Type B pancreatic cell (in vitro differentiated cells): ENCODE measurements around the gene ATP2A3. TPM values are rescaled to one million over a fixed set of nuclear protein-coding genes. Genes with fewer than 3 reads are reported as not detected.

Experiments
- DNase-seq: peaks from one replicate; pipeline ENCODE4 v3.0.0; 2021; ENCODE audit warnings: mixed read lengths; ENCODE audit not compliant: unreplicated experiment; ENCODE audit errors: extremely low spot score
- H3K27ac Mint-ChIP-seq: 2 replicates; pipeline ENCODE4 v1.8.0; 2021; ENCODE audit warnings: mild to moderate bottlenecking, mixed read lengths
- H3K27me3 Mint-ChIP-seq: 2 replicates; pipeline ENCODE4 v1.8.0; 2021; ENCODE audit warnings: mixed read lengths
- H3K36me3 Mint-ChIP-seq: 2 replicates; pipeline ENCODE4 v1.8.0; 2021; ENCODE audit warnings: mixed read lengths
- H3K4me1 Mint-ChIP-seq: one replicate; pipeline ENCODE4 v1.8.0; 2021; ENCODE audit warnings: mixed read lengths; ENCODE audit not compliant: unreplicated experiment
- H3K4me3 Mint-ChIP-seq: 2 replicates; pipeline ENCODE4 v1.8.0; 2021; ENCODE audit warnings: mild to moderate bottlenecking, mixed read lengths
- H3K9me3 Mint-ChIP-seq: 2 replicates; pipeline ENCODE4 v1.8.0; 2021; ENCODE audit warnings: mixed read lengths
- total RNA-seq: library from RNA; stranded (reverse); gene quantifications from 2 replicates; pipeline ENCODE4 v1.2.1, GENCODE V29; 2021; ENCODE audit warnings: low replicate concordance
- TF ChIP-seq, protein P1 (sequence below): fragments of 200-600 bp; sonication (generic); conservative IDR thresholded peaks from 2 replicates; pipeline ENCODE4 v1.5.0; 2021; ENCODE audit warnings: antibody characterized with exemption, mild to moderate bottlenecking

Gene ATP2A3
- total RNA-seq, 1 donor from 2014 or later = 33.2 TPM

DNA sequence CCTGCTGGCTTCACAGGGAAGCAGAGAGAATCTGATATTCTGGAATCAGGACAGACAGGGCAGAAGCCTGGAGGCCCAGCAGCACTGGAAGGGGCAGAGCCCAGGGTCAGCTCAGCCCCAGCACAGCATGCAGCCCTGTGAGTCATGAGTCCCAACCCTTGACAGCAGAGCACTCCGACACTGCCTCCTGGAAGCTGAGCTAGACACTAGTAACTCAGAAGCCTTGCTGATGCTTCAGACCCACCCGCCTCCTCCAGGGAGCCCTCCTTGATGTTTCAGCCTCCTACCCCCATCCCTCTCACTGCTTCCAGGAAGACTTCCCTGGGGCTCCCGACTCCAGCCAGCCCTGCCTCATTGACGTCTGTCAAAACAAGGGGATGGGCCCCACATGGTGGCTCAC is 78.3 kb downstream of the ATP2A3 start:
- no peak overlapping the region for H3K4me3 Mint-ChIP-seq
- TF ChIP-seq, protein P1, sequence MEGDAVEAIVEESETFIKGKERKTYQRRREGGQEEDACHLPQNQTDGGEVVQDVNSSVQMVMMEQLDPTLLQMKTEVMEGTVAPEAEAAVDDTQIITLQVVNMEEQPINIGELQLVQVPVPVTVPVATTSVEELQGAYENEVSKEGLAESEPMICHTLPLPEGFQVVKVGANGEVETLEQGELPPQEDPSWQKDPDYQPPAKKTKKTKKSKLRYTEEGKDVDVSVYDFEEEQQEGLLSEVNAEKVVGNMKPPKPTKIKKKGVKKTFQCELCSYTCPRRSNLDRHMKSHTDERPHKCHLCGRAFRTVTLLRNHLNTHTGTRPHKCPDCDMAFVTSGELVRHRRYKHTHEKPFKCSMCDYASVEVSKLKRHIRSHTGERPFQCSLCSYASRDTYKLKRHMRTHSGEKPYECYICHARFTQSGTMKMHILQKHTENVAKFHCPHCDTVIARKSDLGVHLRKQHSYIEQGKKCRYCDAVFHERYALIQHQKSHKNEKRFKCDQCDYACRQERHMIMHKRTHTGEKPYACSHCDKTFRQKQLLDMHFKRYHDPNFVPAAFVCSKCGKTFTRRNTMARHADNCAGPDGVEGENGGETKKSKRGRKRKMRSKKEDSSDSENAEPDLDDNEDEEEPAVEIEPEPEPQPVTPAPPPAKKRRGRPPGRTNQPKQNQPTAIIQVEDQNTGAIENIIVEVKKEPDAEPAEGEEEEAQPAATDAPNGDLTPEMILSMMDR = no peak
- H3K9me3 Mint-ChIP-seq = no peaks in the 10 kb centered on the region
- peaks cover 19% of the 10 kb centered on the region for H3K4me1 Mint-ChIP-seq
- peaks cover 7% of the 10 kb centered on the region for H3K27me3 Mint-ChIP-seq
- no peaks in the 10 kb centered on the region for H3K36me3 Mint-ChIP-seq
- H3K27ac Mint-ChIP-seq = no peak overlapping the region
- no peak for DNase-seq

DNA sequence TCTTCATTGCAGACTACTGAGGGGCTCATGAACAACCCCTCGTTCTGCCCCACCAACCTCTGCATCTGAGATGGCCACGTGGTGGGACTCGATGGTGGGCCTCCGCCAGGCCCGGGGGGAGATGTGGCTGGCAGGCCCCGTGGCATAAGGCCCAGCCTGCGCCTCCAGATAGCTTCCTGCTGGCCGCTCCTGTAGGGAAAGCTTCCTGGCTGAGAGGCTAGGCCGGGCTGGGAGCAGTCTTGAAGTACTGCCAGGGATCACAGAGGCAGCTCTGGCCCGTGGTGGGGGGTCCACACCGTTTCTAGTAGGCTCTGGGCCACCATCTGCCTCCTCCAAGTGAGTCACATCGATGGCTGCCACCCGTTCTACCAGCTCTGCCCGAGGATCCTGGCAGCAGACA is 79.0 kb downstream of the ATP2A3 start:
- no peak for DNase-seq
- TF ChIP-seq, protein P1 = no peak
- Mint-ChIP-seq H3K4me1 (peaks cover 14% of the 10 kb centered on the region), H3K9me3 (no peaks in the 10 kb centered on the region), H3K27ac (no peak overlapping the region), H3K4me3 (no peak overlapping the region), H3K27me3 (peaks cover 1% of the 10 kb centered on the region), H3K36me3 (no peaks in the 10 kb centered on the region)

DNA sequence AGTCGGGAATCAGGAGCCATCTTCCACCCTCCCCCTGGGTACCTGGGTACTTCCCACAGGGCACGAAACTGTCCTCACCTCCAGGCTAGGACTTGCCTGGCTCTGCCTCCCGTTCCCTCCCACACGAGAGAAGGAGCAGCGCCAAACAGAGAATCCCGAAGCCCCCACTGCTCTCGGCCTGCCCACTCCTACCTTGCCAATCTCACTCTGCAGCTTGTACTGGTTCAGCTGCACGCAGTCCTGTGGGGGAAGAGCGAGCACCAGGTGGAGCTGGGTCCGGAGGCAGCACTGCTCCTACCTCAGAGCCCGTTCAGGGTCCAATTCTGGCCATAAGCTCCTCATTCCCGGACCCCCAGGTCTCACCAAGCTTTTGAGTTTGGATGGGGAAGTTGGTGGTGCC is 80.0 kb downstream of the ATP2A3 start:
- TF ChIP-seq, protein P1 = no peak
- Mint-ChIP-seq H3K4me1 (peaks cover 20% of the 10 kb centered on the region), H3K9me3 (no peaks in the 10 kb centered on the region), H3K27me3 (no peaks in the 10 kb centered on the region), H3K27ac (no peak overlapping the region), H3K36me3 (no peaks in the 10 kb centered on the region), H3K4me3 (no peak overlapping the region)
- no peak for DNase-seq

DNA sequence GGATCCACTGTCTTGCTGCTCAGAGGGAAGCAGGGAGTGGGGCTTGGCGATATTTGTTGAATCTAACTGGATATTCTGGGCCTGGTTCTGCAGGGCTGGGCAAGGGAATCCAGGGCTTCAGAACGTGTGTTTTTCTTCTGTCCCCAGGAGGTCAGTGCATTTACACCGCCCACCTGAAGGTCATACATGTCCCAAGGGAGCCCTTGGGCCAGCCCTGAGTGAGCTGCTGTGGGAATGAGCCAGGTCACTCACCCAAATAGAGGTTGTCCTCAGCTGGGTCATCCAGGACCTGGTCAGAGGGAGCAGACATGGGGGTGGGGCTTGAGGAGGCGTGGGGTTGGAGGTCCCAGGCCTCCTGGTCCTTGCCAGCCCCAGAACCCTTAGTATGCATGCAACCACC is 82.0 kb downstream of the ATP2A3 start:
- Mint-ChIP-seq H3K4me1 (peaks cover 18% of the 10 kb centered on the region), H3K36me3 (no peaks in the 10 kb centered on the region), H3K27me3 (no peaks in the 10 kb centered on the region), H3K9me3 (no peaks in the 10 kb centered on the region), H3K27ac (no peak overlapping the region), H3K4me3 (no peak overlapping the region)
- DNase-seq = no peak
- TF ChIP-seq, protein P1 = no peak

DNA sequence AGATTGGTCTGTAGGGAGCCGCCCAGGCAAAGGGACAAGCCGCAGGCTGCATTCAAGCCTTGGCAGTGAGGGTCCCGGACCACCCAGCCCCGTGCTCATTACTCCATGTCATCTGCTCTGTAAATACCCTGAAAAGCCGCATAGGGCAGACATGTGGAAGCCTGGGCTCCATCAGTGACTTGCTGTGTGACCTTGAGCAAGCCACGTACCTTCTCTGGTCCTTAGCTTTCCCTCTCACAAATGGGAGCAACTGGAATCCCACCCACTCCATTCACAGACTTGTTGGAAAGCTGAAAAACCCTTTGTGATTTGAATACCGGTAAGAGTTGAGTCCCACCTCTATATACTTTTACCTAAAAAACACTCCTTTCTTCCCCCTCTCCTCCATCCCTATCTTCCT is 83.3 kb downstream of the ATP2A3 start:
- no peak for DNase-seq
- Mint-ChIP-seq H3K4me1 (peaks cover 11% of the 10 kb centered on the region), H3K27ac (no peak overlapping the region), H3K9me3 (no peaks in the 10 kb centered on the region), H3K27me3 (no peaks in the 10 kb centered on the region), H3K36me3 (no peaks in the 10 kb centered on the region), H3K4me3 (no peak overlapping the region)
- TF ChIP-seq, protein P1 = no peak
